Posterior cingulate gyrus (tissue), 11 donors: ENCODE data around the gene NPS.

Source experiments
- DNase-seq, 10 donors: peaks; one replicate each; pipeline versions ENCODE4 v3.0.0 to v3.0.0-alpha.2; 2020 to 2021; ENCODE audit warnings: mixed read lengths in 3 of 10
- intact Hi-C: fragments of 100-400 bp; cut with DNase I; formaldehyde crosslinking; loops from one replicate; pipeline ENCODE4 v1.15.1; 2023

NPS gene

GRCh38 chr10:127549009-127549408 lies at the start of gene NPS:
NPS (plus strand) TSS chr10:127549309; CDS start chr10:127549369, 60 bp downstream.
- DNase-seq: no peak
- intact Hi-C loops: no loop called here

GRCh38 chr10:127500127-127500526 lies 49.0 kb upstream of the NPS start:
- intact Hi-C loops: no loop called here
- DNase-seq: no peak

- no peak for DNase-seq
- intact Hi-C loops: no loop called here
These were observed 43.0 kb upstream of the NPS start for GRCh38 chr10:127506094-127506493.

GRCh38 chr10:127522298-127522697 lies 26.8 kb upstream of the NPS start:
- no peak for DNase-seq
- intact Hi-C loops: no loop called here

GRCh38 chr10:127523476-127523875 lies 25.6 kb upstream of the NPS start:
- DNase-seq: no peak
- intact Hi-C loops: no loop called here

GRCh38 chr10:127524229-127524628 lies 24.9 kb upstream of the NPS start:
- no peak for DNase-seq
- intact Hi-C loops: no loop called here

GRCh38 chr10:127524908-127525665 lies 24.0 kb upstream of the NPS start:
- intact Hi-C loops: no loop called here
- DNase-seq: no peak

- no peak for DNase-seq
- intact Hi-C loops: no loop called here
These were observed 23.4 kb upstream of the NPS start for GRCh38 chr10:127525686-127526085.

GRCh38 chr10:127526161-127526560 lies 22.9 kb upstream of the NPS start:
- no peak for DNase-seq
- intact Hi-C loops: no loop called here

GRCh38 chr10:127527320-127527719 lies 21.8 kb upstream of the NPS start:
- intact Hi-C loops: no loop called here
- no peak for DNase-seq

GRCh38 chr10:127527891-127528290 lies 21.2 kb upstream of the NPS start:
- intact Hi-C loops: no loop called here
- DNase-seq: peak in 9 of 10 donors; percentile 33 to 93 (median 58)

GRCh38 chr10:127532193-127532592 lies 16.9 kb upstream of the NPS start:
- intact Hi-C loops: no loop called here
- no peak for DNase-seq

GRCh38 chr10:127532659-127533058 lies 16.4 kb upstream of the NPS start:
- intact Hi-C loops: no loop called here
- DNase-seq: peak in 2 of 10 donors; percentile 14 to 17

GRCh38 chr10:127534074-127534473 lies 15.0 kb upstream of the NPS start:
- no peak for DNase-seq
- intact Hi-C loops: no loop called here

GRCh38 chr10:127534496-127534895 lies 14.6 kb upstream of the NPS start:
- no peak for DNase-seq
- intact Hi-C loops: no loop called here

- intact Hi-C loops: no loop called here
- no peak for DNase-seq
These were observed 13.2 kb upstream of the NPS start for GRCh38 chr10:127535802-127536515.

GRCh38 chr10:127536972-127537760 lies 11.9 kb upstream of the NPS start:
- intact Hi-C loops: no loop called here
- DNase-seq: no peak

- DNase-seq: peak in 1 of 10 donors; percentile 67
- intact Hi-C loops: no loop called here
These were observed 11.2 kb upstream of the NPS start for GRCh38 chr10:127537924-127538323.

GRCh38 chr10:127548022-127548421 lies 1.1 kb upstream of the NPS start:
- intact Hi-C loops: no loop called here
- DNase-seq: no peak

GRCh38 chr10:127550861-127551260 lies 1.8 kb downstream of the NPS start:
- DNase-seq: no peak

GRCh38 chr10:127552446-127552845 lies 3.3 kb downstream of the NPS start:
- no peak for DNase-seq
- intact Hi-C loops: no loop called here

More at GRCh38 chr10:127550861-127551260, 1.8 kb downstream of the NPS start:
- intact Hi-C loops: no loop called here
